Sigmoid colon (tissue), 7 donors: ENCODE measurements around the gene NRTN. TPM values are rescaled to one million over a fixed set of nuclear protein-coding genes. Genes with fewer than 3 reads are reported as not detected.

Experiments
- DNase-seq: peaks from one replicate; pipeline ENCODE4 v3.0.0-alpha.2; 2019
- H3K27ac ChIP-seq, 4 donors: fragments of 200-600 bp; sonication (generic); one replicate each; pipeline ENCODE4 v1.5.1; 2016 to 2019; ENCODE audit warnings: mild to moderate bottlenecking in 1 of 4
- H3K27me3 ChIP-seq, 3 donors: fragments of 200-600 bp; sonication (generic); one replicate each; pipeline ENCODE4 v1.5.1; 2019; ENCODE audit warnings: mild to moderate bottlenecking in 1 of 3
- H3K36me3 ChIP-seq, 4 donors: fragments of 200-600 bp; sonication (generic); one replicate each; pipeline ENCODE4 v1.5.1; 2016 to 2019
- H3K4me1 ChIP-seq, 4 donors: fragments of 200-600 bp; sonication (generic); one replicate each; pipeline ENCODE4 v1.5.1; 2017 to 2019
- H3K4me3 ChIP-seq, 4 donors: fragments of 200-600 bp; sonication (generic); one replicate each; pipeline ENCODE4 v1.5.1; 2017 to 2019; ENCODE audit warnings: mild to moderate bottlenecking in 2 of 4, moderate library complexity in 1 of 4
- H3K9me3 ChIP-seq, 4 donors: fragments of 200-600 bp in 3 of 4; sonication (generic) in 3 of 4; one replicate each; pipeline versions ENCODE4 v1.5.1 to v1.6.1; 2013 to 2019
- EP300 ChIP-seq, 4 donors: sonication (generic); formaldehyde crosslinking; IDR thresholded peaks; one replicate each; pipeline ENCODE4 v1.6.1; 2017; ENCODE audit warnings: antibody characterized with exemption in 4 of 4
- POLR2A ChIP-seq, 2 donors: fragments of 450-650 bp; IDR thresholded peaks; one replicate each; pipeline ENCODE4 v1.6.1; 2016; ENCODE audit warnings: antibody characterized with exemption in 2 of 2, mild to moderate bottlenecking in 2 of 2, moderate library complexity in 2 of 2
- POLR2AphosphoS5 ChIP-seq, 4 donors: sonication (generic); formaldehyde crosslinking; IDR thresholded peaks; one replicate each; pipeline ENCODE4 v1.6.1; 2017; ENCODE audit warnings: antibody characterized with exemption in 4 of 4
- WGBS, 2 donors: extraction: QIAGEN DNeasy Blood & Tissue Kit; methylation state at CpG; one replicate each; pipeline ENCODE4 v1.1.7; 2013; 5-methylcytosine and 5-hydroxymethylcytosine counted together
- intact Hi-C: fragments of 100-400 bp; cut with DNase I; formaldehyde crosslinking; loops from one replicate; pipeline ENCODE4 v1.15.1; 2023
- polyA plus RNA-seq, 3 donors: library from polyadenylated mRNA; stranded (reverse); fragments of 200-250 nt; gene quantifications; one replicate each; pipeline ENCODE4 v1.2.3, GENCODE V29; 2013
- total RNA-seq, 4 donors: library from RNA; depleted of rRNA; stranded (reverse); fragments of >200 nt; gene quantifications; one replicate each; pipeline ENCODE4 v1.1.0, GENCODE V29; 2016
- TF ChIP-seq, protein P1 (sequence below), 4 experiments: fragments of 450-650 bp in 3 of 4; fragments of 200-600 bp in 1 of 4; IDR thresholded peaks; one replicate each; pipeline ENCODE4 v1.5.1; 2016 to 2019; ENCODE audit warnings: antibody characterized with exemption in 4 of 4, mild to moderate bottlenecking in 3 of 4, moderate library complexity in 2 of 4
- donor health status: healthy with polysubstance abuse.
- donor health status: Bipolar disorder and iron deficiency.
- donor health status: healthy.

The NRTN gene
- total and polyA plus RNA-seq, 7 donors = 1.7 to 12.2 (median 6.6) TPM; not detected in 2

DNA sequence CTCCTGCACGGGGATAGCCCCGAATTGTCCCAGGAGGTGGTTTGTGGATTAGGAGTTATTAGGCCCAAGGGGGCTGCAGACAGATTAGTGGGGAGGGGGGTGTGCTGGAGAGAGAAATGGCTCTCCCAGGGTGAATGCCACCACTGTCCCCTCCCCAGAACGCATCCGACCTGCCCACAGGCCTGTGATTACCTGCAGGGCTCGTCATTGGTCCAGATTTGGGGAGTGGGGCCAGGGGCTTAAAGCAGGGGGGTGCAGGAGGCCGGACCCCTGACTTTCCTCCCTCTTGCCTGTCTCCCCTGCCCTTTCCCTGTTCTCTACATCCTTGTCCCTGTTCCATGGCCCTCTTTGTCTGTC lies 1.2 kb downstream of the NRTN start:
- peak overlapping the region; percentile 84 to 91 (median 90) for H3K27ac ChIP-seq
- 42 to 44% methylated on average over 6 of the region's 6 CpGs for WGBS, 2 donors
- H3K4me3 ChIP-seq = peak overlapping the region in 3 of 4 donors; percentile 65 to 68 (median 66)
- peaks cover 0 to 29% (median 12%) of the 10 kb centered on the region in 3 donors for H3K27me3 ChIP-seq
- TF ChIP-seq, protein P1, sequence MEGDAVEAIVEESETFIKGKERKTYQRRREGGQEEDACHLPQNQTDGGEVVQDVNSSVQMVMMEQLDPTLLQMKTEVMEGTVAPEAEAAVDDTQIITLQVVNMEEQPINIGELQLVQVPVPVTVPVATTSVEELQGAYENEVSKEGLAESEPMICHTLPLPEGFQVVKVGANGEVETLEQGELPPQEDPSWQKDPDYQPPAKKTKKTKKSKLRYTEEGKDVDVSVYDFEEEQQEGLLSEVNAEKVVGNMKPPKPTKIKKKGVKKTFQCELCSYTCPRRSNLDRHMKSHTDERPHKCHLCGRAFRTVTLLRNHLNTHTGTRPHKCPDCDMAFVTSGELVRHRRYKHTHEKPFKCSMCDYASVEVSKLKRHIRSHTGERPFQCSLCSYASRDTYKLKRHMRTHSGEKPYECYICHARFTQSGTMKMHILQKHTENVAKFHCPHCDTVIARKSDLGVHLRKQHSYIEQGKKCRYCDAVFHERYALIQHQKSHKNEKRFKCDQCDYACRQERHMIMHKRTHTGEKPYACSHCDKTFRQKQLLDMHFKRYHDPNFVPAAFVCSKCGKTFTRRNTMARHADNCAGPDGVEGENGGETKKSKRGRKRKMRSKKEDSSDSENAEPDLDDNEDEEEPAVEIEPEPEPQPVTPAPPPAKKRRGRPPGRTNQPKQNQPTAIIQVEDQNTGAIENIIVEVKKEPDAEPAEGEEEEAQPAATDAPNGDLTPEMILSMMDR (IDR thresholded peaks at IDR 0.05) = no peak
- no peak for TF ChIP-seq POLR2AphosphoS5 (IDR thresholded peaks at IDR 0.05)
- no peak for TF ChIP-seq POLR2A (IDR thresholded peaks at IDR 0.05)
- no peak for TF ChIP-seq EP300 (IDR thresholded peaks at IDR 0.05)
- H3K9me3 ChIP-seq = no peaks in the 10 kb centered on the region
- no peak for DNase-seq
- peaks cover 0 to 30% (median 25%) of the 10 kb centered on the region in 4 donors for H3K4me1 ChIP-seq
- intact Hi-C loops = loop anchor here (1.0 to 10.0 kb wide), 2 partner anchors 19 to 319 kb away; no protein-coding TSS in a partner anchor
- H3K36me3 ChIP-seq = no peaks in the 10 kb centered on the region

DNA sequence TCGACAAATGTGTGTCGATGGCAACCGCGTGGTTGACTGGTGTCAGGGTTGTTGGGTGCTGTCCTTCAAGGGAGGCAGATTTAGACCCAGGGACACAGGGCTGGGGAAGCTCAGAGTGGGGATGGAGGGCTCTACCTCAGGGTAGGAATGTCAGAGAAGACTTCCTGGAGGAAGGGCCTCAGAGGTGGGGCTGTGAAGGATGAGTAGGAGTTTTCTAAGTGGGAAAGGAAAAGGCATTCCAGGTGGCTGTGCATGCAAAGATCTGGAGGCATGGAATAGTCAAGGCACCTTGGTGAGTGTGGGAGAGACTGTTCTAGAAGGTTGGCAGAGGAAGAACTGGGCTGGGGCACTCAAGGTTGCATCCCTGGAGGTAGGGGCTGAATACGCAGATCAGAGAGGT lies 2.0 kb downstream of the NRTN start:
- Histone ChIP-seq H3K9me3 (no peaks in the 10 kb centered on the region), H3K27me3 (peaks cover 0 to 27% (median 12%) of the 10 kb centered on the region in 3 donors), H3K4me3 (no peak overlapping the region), H3K27ac (peak overlapping the region; percentile 84 to 91 (median 90)), H3K4me1 (peaks cover 0 to 30% (median 25%) of the 10 kb centered on the region in 4 donors), H3K36me3 (no peaks in the 10 kb centered on the region)
- WGBS, 2 donors = 94 to 97% methylated on average over 5 of the region's 5 CpGs
- intact Hi-C loops = loop anchor here (1.0 to 10.0 kb wide), 2 partner anchors 18 to 318 kb away; no protein-coding TSS in a partner anchor
- TF ChIP-seq POLR2A (IDR thresholded peaks at IDR 0.05) (no peak), EP300 (IDR thresholded peaks at IDR 0.05) (no peak), POLR2AphosphoS5 (IDR thresholded peaks at IDR 0.05) (no peak)
- TF ChIP-seq, protein P1 (IDR thresholded peaks at IDR 0.05) = no peak
- no peak for DNase-seq

DNA sequence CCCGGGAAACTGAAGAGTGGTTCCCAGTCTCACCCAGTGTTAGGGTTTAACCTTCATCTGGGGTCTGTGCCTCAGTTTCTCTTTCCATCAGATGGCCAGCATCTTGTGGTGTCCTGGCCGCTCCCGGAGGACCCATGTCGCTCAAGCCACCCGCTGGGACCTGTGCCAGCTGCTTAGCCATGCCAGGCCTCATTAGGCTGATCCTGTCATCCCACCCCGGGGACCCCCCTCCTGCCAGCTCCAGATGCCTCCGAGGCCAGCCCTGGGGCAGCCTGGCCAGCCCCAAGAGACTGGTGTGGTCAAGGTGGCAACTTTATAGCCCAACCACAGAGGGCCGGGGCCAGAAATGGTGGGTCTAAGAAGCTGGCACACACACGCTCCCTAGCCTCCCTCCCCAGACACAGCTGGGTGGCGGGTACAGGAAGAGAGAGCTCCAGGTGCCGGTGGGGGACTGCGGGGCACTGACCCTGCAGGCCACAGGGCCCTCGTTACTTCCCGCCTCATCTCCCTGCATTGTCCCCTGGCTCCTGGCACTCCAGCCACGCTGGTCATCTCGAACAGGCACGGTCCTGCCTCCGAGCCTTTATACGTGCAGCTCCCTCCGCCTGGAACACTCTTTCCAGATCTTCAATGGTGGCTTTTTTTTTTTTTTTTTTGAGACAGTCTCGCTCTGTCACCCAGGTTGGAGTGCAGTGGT lies 3.4 kb downstream of the NRTN start:
- 84 to 90% methylated on average over 21 of the region's 21 CpGs for WGBS, 2 donors
- DNase-seq = no peak
- Histone ChIP-seq H3K27ac (no peak overlapping the region), H3K9me3 (no peaks in the 10 kb centered on the region), H3K4me1 (peaks cover 0 to 26% (median 22%) of the 10 kb centered on the region in 4 donors), H3K27me3 (peaks cover 0 to 15% (median 9%) of the 10 kb centered on the region in 3 donors), H3K4me3 (no peak overlapping the region), H3K36me3 (no peaks in the 10 kb centered on the region)
- TF ChIP-seq POLR2A (IDR thresholded peaks at IDR 0.05) (no peak), EP300 (IDR thresholded peaks at IDR 0.05) (no peak), POLR2AphosphoS5 (IDR thresholded peaks at IDR 0.05) (no peak)
- TF ChIP-seq, protein P1 (IDR thresholded peaks at IDR 0.05) = no peak
- intact Hi-C loops = loop anchor here (10.0 kb wide), 1 partner anchor 317 kb away; no protein-coding TSS in a partner anchor

DNA sequence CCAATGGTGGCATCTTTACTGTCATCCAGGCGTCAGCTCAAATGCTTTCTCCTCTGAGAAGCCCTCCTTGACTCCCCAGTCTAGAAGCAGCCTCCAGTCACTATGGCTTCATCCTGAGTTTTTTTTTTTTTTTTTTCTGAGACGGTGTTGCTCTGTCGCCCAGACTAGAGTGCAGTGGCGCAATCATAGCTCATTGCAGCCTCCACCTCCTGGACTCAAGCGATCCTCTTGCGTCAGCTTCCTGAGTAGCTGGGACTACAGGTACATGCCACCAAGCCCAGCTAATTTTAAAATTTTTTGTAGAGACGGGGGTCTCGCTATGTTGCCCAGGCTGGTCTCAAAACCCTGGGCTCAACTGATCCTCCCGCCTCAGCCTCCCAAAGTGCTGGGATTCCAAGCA lies 4.2 kb downstream of the NRTN start:
- TF ChIP-seq, protein P1 (IDR thresholded peaks at IDR 0.05) = no peak
- no peak for TF ChIP-seq EP300 (IDR thresholded peaks at IDR 0.05)
- Histone ChIP-seq H3K27me3 (peaks cover 0 to 7% (median 6%) of the 10 kb centered on the region in 3 donors), H3K4me1 (peaks cover 0 to 19% (median 16%) of the 10 kb centered on the region in 4 donors), H3K9me3 (no peaks in the 10 kb centered on the region), H3K27ac (no peak overlapping the region), H3K36me3 (no peaks in the 10 kb centered on the region), H3K4me3 (no peak overlapping the region)
- WGBS, 2 donors = 89 to 90% methylated on average over 9 of the region's 9 CpGs
- intact Hi-C loops = loop anchor here (10.0 kb wide), 1 partner anchor 316 kb away; no protein-coding TSS in a partner anchor
- DNase-seq = no peak
